BJ (cell line): ENCODE results near the gene DMXL2. TPM values are rescaled to one million over a fixed set of nuclear protein-coding genes. Genes with fewer than 3 reads are reported as not detected.

Source experiments
- CTCF ChIA-PET: fragments of 350-600 bp; formaldehyde crosslinking; extraction: SDS; loops from one replicate; lab custom pipeline; 2021; ENCODE audit warnings: antibody characterized with exemption, inconsistent platforms; lab: Yijun Ruan, JAX
- POLR2A ChIA-PET: fragments of 300-600 bp; sonication (Branson Sonifier 250); formaldehyde crosslinking; extraction: SDS; loops from one replicate; lab custom pipeline; 2021; ENCODE audit warnings: antibody characterized with exemption; lab: Charles Lee
- DNase-seq: peaks from one replicate; pipeline ENCODE4 v3.0.0-alpha.2; 2011; ENCODE audit warnings: low read depth
- H3K27me3 ChIP-seq: 2 replicates; pipeline ENCODE4 v1.6.0; 2011; ENCODE audit warnings: low read length; ENCODE audit not compliant: control insufficient read depth, insufficient read depth
- H3K36me3 ChIP-seq: 2 replicates; pipeline ENCODE4 v1.5.1; 2011; ENCODE audit warnings: low read length; ENCODE audit not compliant: control insufficient read depth, insufficient read depth
- H3K4me3 ChIP-seq: 2 replicates; pipeline ENCODE4 v1.5.1; 2011; ENCODE audit warnings: low read depth, mild to moderate bottlenecking, control low read depth, low read length
- polyA plus RNA-seq: library from polyadenylated mRNA; depleted of rRNA; stranded (reverse); fragments of >200 nt; gene quantifications from 2 replicates; pipeline ENCODE4 v1.2.3, GENCODE V29; 2011
- TF ChIP-seq, protein P1 (sequence below): IDR thresholded peaks from 2 replicates; pipeline ENCODE4 v1.5.1; 2011; ENCODE audit warnings: low read depth, mild to moderate bottlenecking, control low read depth, inconsistent platforms, low read length, moderate library complexity; ENCODE audit not compliant: insufficient read depth

Gene DMXL2
- polyA plus RNA-seq, 1 experiment, result 3.8 TPM

DNA sequence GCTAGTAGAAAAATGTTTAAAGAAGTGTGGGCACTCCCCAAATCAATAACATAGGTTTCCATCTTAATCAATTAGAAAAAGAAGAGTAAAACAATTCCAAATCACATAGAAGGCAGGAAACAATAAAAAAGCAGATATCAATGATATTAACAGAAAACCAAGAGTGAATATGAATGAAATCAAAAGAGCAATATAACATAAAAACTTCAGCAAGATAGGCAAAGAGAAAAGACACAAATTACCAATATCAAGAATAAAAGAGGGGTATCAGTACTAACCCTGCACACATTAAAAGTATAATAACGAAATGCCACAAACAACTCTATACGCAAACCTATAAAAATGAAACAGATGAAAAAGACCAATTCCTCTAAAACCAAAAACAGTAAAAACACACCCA lies 19.6 kb downstream of the DMXL2 start:
- Histone ChIP-seq H3K4me3 (no peak overlapping the region), H3K36me3 (no peaks in the 10 kb centered on the region; the same call in 1 of the 2 replicates), H3K27me3 (no peaks in the 10 kb centered on the region)
- ChIA-PET CTCF (no interaction called here), POLR2A (no interaction called here)
- TF ChIP-seq, protein P1, sequence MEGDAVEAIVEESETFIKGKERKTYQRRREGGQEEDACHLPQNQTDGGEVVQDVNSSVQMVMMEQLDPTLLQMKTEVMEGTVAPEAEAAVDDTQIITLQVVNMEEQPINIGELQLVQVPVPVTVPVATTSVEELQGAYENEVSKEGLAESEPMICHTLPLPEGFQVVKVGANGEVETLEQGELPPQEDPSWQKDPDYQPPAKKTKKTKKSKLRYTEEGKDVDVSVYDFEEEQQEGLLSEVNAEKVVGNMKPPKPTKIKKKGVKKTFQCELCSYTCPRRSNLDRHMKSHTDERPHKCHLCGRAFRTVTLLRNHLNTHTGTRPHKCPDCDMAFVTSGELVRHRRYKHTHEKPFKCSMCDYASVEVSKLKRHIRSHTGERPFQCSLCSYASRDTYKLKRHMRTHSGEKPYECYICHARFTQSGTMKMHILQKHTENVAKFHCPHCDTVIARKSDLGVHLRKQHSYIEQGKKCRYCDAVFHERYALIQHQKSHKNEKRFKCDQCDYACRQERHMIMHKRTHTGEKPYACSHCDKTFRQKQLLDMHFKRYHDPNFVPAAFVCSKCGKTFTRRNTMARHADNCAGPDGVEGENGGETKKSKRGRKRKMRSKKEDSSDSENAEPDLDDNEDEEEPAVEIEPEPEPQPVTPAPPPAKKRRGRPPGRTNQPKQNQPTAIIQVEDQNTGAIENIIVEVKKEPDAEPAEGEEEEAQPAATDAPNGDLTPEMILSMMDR, result no peak
- no peak for DNase-seq

DNA sequence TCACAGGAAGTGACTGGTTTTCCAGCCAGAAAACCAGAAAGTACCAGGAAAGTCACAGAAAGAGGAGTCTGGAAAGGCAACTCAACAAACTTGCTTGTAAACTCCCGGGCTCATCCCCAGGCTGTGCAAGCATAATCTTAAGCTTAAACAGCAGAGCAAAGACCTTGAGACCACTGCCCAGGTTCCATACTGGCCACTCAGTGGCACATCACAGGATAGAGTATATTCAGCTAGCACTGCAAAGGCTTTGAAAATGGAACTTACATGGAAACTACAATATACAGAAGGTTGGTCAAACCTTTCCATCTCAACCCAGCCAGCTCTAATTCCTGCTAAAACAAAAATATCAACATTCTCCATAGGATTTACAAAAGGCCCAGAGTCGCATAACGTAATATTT lies 20.1 kb downstream of the DMXL2 start:
- no peaks in the 10 kb centered on the region for H3K27me3 ChIP-seq
- no peaks in the 10 kb centered on the region; the same call in 1 of the 2 replicates for H3K36me3 ChIP-seq
- no peak overlapping the region for H3K4me3 ChIP-seq
- CTCF ChIA-PET, result no interaction called here
- TF ChIP-seq, protein P1, result no peak
- POLR2A ChIA-PET, result no interaction called here
- no peak for DNase-seq

DNA sequence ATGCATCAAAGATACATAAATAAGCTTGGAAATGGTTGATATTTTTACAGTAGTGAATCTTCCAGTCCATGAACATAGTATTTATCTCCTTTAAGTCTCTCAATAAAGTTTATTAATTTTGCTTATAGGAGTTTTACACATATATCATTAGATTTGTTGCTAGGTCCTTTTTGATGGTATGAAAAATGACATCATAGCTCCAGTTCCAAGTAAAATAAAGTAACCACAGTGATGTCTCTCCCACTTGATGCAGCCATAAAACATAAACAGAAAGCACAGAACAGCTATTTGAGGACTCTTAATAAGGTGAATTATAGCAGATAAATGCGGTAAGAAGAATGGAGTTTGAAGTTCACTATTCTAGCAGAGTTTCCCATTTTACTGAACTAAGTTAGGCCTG lies 20.8 kb downstream of the DMXL2 start:
- DNase-seq, result no peak
- CTCF ChIA-PET, result interaction anchor here (0.8 kb wide), 1 partner anchor 13 kb away, joined by 3 read pairs; no protein-coding TSS in a partner anchor
- POLR2A ChIA-PET, result no interaction called here
- no peak overlapping the region for H3K4me3 ChIP-seq
- TF ChIP-seq, protein P1, result no peak
- H3K36me3 ChIP-seq, result no peaks in the 10 kb centered on the region; the same call in 1 of the 2 replicates
- H3K27me3 ChIP-seq, result no peaks in the 10 kb centered on the region

DNA sequence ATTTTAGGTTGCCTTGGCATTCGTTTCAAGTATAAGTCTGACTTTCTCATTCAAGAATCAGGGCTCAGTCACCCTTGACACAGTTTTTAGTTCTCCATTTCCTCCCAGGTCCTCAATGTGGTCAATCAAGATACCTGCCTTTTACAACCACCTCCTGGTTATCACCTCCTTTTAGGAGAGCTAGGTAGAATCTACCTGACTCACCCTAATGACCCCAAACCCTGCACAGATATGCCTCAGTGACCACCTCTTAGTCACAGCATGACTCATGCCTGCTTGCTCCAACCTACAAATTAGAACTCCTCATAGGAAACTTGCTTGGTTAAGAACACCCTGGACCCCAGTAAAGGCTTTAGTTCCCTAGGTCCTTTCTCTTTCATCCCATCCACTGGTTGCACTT lies 22.5 kb downstream of the DMXL2 start:
- POLR2A ChIA-PET, result no interaction called here
- no peaks in the 10 kb centered on the region for H3K27me3 ChIP-seq
- CTCF ChIA-PET, result no interaction called here
- TF ChIP-seq, protein P1, result no peak
- H3K36me3 ChIP-seq, result no peaks in the 10 kb centered on the region; the same call in 1 of the 2 replicates
- no peak overlapping the region for H3K4me3 ChIP-seq
- no peak for DNase-seq

DNA sequence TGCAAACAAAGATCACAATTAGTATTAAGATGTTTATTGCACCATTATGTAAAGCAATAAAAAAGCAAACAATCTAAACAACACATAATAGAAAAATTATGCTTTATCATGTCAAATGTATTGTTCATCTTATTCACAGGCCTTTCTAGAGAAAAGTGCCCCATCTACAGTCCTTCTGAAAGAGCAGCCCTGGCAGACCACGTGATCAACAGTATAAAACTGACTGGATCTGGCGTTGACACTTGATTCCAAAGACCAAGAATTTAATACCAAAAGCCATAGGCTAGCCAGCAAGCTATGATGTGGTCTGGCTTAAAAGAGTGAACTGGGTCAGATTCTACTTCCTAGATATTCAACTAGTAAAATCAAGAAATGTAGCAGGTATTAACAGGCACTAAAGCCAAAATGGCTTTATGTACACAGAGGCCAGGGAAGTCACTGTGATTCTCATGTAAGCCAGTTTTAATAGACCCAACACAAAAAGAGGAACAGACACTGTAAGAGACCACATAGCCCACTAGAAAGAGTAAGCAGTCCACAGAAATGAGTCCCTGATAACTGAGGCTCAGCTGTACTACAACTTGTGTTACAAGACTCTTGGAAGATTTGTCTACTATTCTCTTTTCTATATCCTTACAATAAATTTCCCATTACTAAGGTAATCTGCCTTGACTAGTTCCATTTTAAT lies 32.5 kb downstream of the DMXL2 start:
- no peaks in the 10 kb centered on the region for H3K36me3 ChIP-seq
- POLR2A ChIA-PET, result interaction anchor here (0.7 kb wide), 1 partner anchor 520 kb away, joined by 4 read pairs; no protein-coding TSS in a partner anchor
- no peak overlapping the region for H3K4me3 ChIP-seq
- TF ChIP-seq, protein P1, result no peak
- H3K27me3 ChIP-seq, result no peaks in the 10 kb centered on the region
- CTCF ChIA-PET, result no interaction called here
- DNase-seq, result no peak
